A549 (cell line): Measurements from ENCODE around the gene AKAP8L.
A peak's percentile ranks its signal among the peaks of the same experiment; 100 is the strongest.

Source experiments
- CBX8 ChIP-seq: fragments of 200-600 bp; sonication (generic); IDR thresholded peaks from 2 replicates; pipeline ENCODE4 v1.6.1; 2016
- CEBPB ChIP-seq, 2 experiments: fragments of >200 bp in 1 of 2; sonication (Bioruptor Twin) in 1 of 2; formaldehyde crosslinking in 1 of 2; IDR thresholded peaks; 2 replicates each; pipeline ENCODE4 v1.6.1; 2012 to 2016
- CHD4 ChIP-seq: fragments of 200-600 bp; sonication (generic); IDR thresholded peaks from 2 replicates; pipeline ENCODE4 v1.6.1; 2016; ENCODE audit warnings: antibody characterized with exemption, mild to moderate bottlenecking, borderline replicate concordance
- E2F6 ChIP-seq: IDR thresholded peaks from 2 replicates; pipeline ENCODE4 v1.6.1; 2012; ENCODE audit warnings: low read depth, borderline replicate concordance
- EP300 ChIP-seq, 2 experiments: fragments of >200 bp; sonication (Bioruptor Twin); formaldehyde crosslinking; IDR thresholded peaks; 2 replicates in 1 of 2; 3 replicates in 1 of 2; pipeline ENCODE4 v1.6.1; 2016 to 2017
- HDAC2 ChIP-seq: fragments of 200-600 bp; sonication (generic); IDR thresholded peaks from 2 replicates; pipeline ENCODE4 v1.6.1; 2016
- MAZ ChIP-seq: fragments of 150-350 bp; IDR thresholded peaks from 2 replicates; pipeline ENCODE4 v1.6.1; 2014; ENCODE audit warnings: antibody characterized with exemption, low read depth, low read length, borderline replicate concordance
- MYC ChIP-seq: IDR thresholded peaks from 2 replicates; pipeline ENCODE4 v1.6.1; 2012; ENCODE audit warnings: mild to moderate bottlenecking, inconsistent platforms, low read length, improper control_type of control experiment, borderline replicate concordance
- NR3C1 ChIP-seq: fragments of >200 bp; sonication (Bioruptor Twin); formaldehyde crosslinking; IDR thresholded peaks from 3 replicates; pipeline ENCODE4 v1.6.1; 2017
- POLR2A ChIP-seq: IDR thresholded peaks from 2 replicates; pipeline ENCODE4 v1.6.1; 2012; ENCODE audit warnings: mild to moderate bottlenecking, low read length
- RARB ChIP-seq: fragments of 250-450 bp; sonication (Bioruptor Pico); IDR thresholded peaks from 2 replicates; pipeline ENCODE4 v1.8.0; 2021; ENCODE audit warnings: mild to moderate bottlenecking, moderate library complexity
- RCOR1 ChIP-seq: fragments of 150-350 bp; IDR thresholded peaks from 2 replicates; pipeline ENCODE4 v1.6.1; 2014; ENCODE audit warnings: antibody characterized with exemption, low read length, low read depth
- TF ChIP-seq, protein P1 (sequence below): fragments of >200 bp; sonication (Bioruptor Twin); formaldehyde crosslinking; IDR thresholded peaks from 3 replicates; pipeline ENCODE4 v1.5.1; 2016
- TF ChIP-seq, protein P2 (sequence below): fragments of 250-450 bp; sonication (Bioruptor Pico); IDR thresholded peaks from 2 replicates; pipeline ENCODE4 v1.5.0; 2021; ENCODE audit warnings: mild to moderate bottlenecking, moderate library complexity, borderline replicate concordance

DNA sequence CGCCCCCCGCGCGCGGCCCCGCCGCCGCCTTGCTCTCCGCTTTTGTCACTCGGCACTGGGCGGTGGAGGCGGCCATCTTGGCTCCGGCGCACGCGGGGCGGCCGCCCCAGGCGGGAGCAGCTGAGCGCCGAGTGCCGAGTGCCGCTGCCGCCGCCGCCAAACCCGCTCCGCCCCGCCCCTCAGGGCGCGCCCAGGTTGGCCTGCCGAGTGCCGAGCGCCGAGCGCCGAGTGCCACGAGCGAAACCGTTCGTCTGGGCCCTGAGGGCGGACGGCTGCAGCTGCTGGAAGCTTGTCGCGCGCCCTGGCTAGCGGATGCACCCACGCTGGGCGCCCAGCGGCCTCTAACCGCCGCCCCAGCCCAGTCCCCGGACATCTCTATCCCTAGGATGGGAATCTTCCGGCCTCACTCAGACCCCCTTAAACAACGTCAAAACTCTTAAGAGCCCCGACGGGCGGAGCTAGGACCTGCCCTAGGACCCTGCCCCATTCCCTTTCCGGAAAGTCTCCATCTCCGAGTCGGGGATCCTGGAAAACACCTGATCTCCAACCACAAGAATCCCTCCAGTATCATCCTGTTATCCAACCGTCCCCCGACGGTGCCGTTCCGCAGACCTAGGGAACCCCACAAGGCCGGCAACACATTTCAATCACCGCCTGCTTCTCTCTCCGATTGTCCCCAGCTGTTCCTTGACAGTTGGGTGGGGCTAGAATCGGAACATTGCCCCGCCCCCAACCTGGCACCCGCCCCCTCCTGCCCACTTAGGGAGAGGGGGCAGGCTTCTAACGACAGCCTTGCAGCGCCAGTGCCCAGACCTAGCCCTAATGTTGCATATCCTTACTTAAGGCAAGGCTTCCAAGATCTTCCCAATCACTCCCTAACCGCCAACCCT lies 14.1 kb upstream of the AKAP8L start:
- TF ChIP-seq POLR2A (peak; percentile 35; the same call in 1 of the 2 replicates), NR3C1 (no peak), MYC (peak; percentile 92), CHD4 (no peak), EP300 (IDR thresholded peaks at IDR 0.05) (no peak), CBX8 (no peak), RCOR1 (no peak), RARB (CRISPR knock-in tag) (no peak), E2F6 (no peak), MAZ (peak; percentile 36; the same call in 1 of the 2 replicates), HDAC2 (no peak), CEBPB (IDR thresholded peaks at IDR 0.05) (no peak)
- TF ChIP-seq, protein P1, sequence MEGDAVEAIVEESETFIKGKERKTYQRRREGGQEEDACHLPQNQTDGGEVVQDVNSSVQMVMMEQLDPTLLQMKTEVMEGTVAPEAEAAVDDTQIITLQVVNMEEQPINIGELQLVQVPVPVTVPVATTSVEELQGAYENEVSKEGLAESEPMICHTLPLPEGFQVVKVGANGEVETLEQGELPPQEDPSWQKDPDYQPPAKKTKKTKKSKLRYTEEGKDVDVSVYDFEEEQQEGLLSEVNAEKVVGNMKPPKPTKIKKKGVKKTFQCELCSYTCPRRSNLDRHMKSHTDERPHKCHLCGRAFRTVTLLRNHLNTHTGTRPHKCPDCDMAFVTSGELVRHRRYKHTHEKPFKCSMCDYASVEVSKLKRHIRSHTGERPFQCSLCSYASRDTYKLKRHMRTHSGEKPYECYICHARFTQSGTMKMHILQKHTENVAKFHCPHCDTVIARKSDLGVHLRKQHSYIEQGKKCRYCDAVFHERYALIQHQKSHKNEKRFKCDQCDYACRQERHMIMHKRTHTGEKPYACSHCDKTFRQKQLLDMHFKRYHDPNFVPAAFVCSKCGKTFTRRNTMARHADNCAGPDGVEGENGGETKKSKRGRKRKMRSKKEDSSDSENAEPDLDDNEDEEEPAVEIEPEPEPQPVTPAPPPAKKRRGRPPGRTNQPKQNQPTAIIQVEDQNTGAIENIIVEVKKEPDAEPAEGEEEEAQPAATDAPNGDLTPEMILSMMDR = no peak
- TF ChIP-seq, protein P2, sequence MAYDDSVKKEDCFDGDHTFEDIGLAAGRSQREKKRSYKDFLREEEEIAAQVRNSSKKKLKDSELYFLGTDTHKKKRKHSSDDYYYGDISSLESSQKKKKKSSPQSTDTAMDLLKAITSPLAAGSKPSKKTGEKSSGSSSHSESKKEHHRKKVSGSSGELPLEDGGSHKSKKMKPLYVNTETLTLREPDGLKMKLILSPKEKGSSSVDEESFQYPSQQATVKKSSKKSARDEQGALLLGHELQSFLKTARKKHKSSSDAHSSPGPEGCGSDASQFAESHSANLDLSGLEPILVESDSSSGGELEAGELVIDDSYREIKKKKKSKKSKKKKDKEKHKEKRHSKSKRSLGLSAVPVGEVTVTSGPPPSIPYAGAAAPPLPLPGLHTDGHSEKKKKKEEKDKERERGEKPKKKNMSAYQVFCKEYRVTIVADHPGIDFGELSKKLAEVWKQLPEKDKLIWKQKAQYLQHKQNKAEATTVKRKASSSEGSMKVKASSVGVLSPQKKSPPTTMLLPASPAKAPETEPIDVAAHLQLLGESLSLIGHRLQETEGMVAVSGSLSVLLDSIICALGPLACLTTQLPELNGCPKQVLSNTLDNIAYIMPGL (CRISPR knock-in tag) = no peak
